ENCODE results near the gene SESTD1. TPM values are rescaled to one million over a fixed set of nuclear protein-coding genes. Genes with fewer than 3 reads are reported as not detected.

SESTD1 gene
- total and polyA plus RNA-seq, 9 of the 15 experiments (the other 6 are each of a cell fraction or from before 2014, with no cell fraction given), result 0.32 to 5.6 (median 2.1) TPM

DNA sequence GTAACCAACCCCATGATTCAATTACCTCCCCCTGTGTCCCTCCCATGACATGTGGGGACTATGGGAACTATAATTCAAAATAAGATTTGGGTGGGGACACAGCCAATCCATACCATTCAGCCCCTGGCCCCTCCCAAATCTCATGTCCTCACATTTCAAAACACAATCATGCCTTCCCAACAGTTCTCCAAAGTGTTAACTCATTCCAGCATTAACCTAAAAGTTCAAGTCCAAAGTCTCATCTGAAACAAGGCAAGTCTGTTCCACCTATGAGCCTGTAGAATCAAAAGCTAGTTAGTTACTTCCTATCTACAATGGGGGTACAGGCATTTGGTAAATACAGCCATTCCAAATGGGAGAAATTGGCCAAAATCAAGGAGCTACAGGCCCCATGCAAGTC, 182.7 kb downstream of the SESTD1 start:
- FAIRE-seq (no peak), ATAC-seq (no peak), DNase-seq (ENCODE audit: extremely low read depth in 1 of 4, low spot score in 3 of 4) (no peak)
- Histone ChIP-seq H3K4me2 (ENCODE audit: insufficient read depth, low read length) (no peak overlapping the region), H3K9me3 (replicated peaks; ENCODE audit: control insufficient read depth, insufficient read depth, low read depth, low read length) (no peaks in the 10 kb centered on the region), H3K27me3 (ENCODE audit: control insufficient read depth in 2 of 2, insufficient read depth in 2 of 2, low read length in 2 of 2) (no peaks in the 10 kb centered on the region), H3K9me1 (ENCODE audit: control insufficient read depth, insufficient read depth, low read length) (no peaks in the 10 kb centered on the region), H3K79me2 (ENCODE audit: control insufficient read depth, insufficient read depth, low read length) (no peaks in the 10 kb centered on the region), H3K9ac (ENCODE audit: insufficient read depth in 1 of 2, low read depth in 2 of 2, low read length in 2 of 2) (no peak overlapping the region), H3K27ac (ENCODE audit: extremely low read depth, low read depth, low read length) (no peak overlapping the region), H4K20me1 (replicated peaks; ENCODE audit: control insufficient read depth, insufficient read depth, low read length) (no peaks in the 10 kb centered on the region), H3K4me3 (no peak overlapping the region), H3K4me1 (replicated peaks in 1 of 2; ENCODE audit: control insufficient read depth in 2 of 2, insufficient read depth in 2 of 2, low read length in 2 of 2) (no peaks in the 10 kb centered on the region), H2AFZ (ENCODE audit: low read depth, low read length) (no peak overlapping the region), H3K36me3 (ENCODE audit: control insufficient read depth, insufficient read depth, low read length) (no peaks in the 10 kb centered on the region)
- in situ Hi-C loops (cut with MboI) (no loop called here), intact Hi-C loops (cut with micrococcal nuclease) (no loop called here)
- ChIA-PET CTCF (ENCODE audit: low intra/inter-chr PET ratio) (no interaction called here), POLR2A (no interaction called here)
- no TSS peak for BruUV-seq (replicated peaks)
- TF ChIP-seq L3MBTL2 (IDR thresholded peaks at IDR 0.05), result no peak
- TF ChIP-seq STAG1 (CRISPR knock-in tag; IDR thresholded peaks at IDR 0.05; ENCODE audit: borderline replicate concordance), result no peak
- TF ChIP-seq MECOM (CRISPR knock-in tag; IDR thresholded peaks at IDR 0.05), result no peak
- TF ChIP-seq TAF9B (IDR thresholded peaks at IDR 0.05; ENCODE audit: partially characterized antibody), result no peak
- no peak for TF ChIP-seq MTF1 (CRISPR knock-in tag; IDR thresholded peaks at IDR 0.05; ENCODE audit: borderline replicate concordance)
- TF ChIP-seq ZC3H4 (CRISPR knock-in tag; IDR thresholded peaks at IDR 0.05; ENCODE audit: borderline replicate concordance), result no peak
- TF ChIP-seq GTF2F1 (IDR thresholded peaks at IDR 0.05; ENCODE audit: low read depth, low read length), result no peak

DNA sequence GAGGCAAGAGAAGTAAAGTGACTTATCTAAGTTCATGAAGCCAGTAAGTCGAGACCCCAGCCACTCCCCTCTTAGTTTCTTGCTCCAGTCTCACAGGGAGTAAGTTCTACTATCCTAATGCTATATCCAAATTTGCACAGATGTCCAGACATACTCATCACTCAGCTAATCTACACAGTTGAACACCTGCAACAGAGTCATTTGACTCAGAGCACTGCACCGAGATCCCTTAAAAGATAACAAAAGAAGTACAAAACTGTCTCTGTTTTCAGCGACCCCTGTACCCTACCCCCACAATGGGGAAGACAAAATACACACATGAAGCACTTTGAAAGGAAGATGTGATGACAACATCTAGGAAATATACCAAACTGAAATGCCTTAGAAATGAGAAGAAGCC, 192.1 kb downstream of the SESTD1 start:
- CTCF ChIA-PET (ENCODE audit: low intra/inter-chr PET ratio), result no interaction called here
- FAIRE-seq (no peak), ATAC-seq (no peak), DNase-seq (ENCODE audit: extremely low read depth in 1 of 4, low spot score in 3 of 4) (no peak)
- intact Hi-C loops (cut with micrococcal nuclease), result no loop called here
- Histone ChIP-seq H3K9ac (ENCODE audit: insufficient read depth in 1 of 2, low read depth in 2 of 2, low read length in 2 of 2) (no peak overlapping the region), H3K27me3 (ENCODE audit: control insufficient read depth in 2 of 2, insufficient read depth in 2 of 2, low read length in 2 of 2) (no peaks in the 10 kb centered on the region), H3K79me2 (ENCODE audit: control insufficient read depth, insufficient read depth, low read length) (no peaks in the 10 kb centered on the region), H3K4me3 (no peak overlapping the region), H3K36me3 (ENCODE audit: control insufficient read depth, insufficient read depth, low read length) (no peaks in the 10 kb centered on the region), H3K27ac (ENCODE audit: extremely low read depth, low read depth, low read length) (no peak overlapping the region), H3K4me1 (replicated peaks in 1 of 2; ENCODE audit: control insufficient read depth in 2 of 2, insufficient read depth in 2 of 2, low read length in 2 of 2) (no peaks in the 10 kb centered on the region), H3K9me3 (replicated peaks; ENCODE audit: control insufficient read depth, insufficient read depth, low read depth, low read length) (0 out of 2 replicates have a peak, but pooled peaks cover 2% of the 10 kb centered on the region), H4K20me1 (replicated peaks; ENCODE audit: control insufficient read depth, insufficient read depth, low read length) (no peaks in the 10 kb centered on the region), H2AFZ (ENCODE audit: low read depth, low read length) (no peak overlapping the region), H3K4me2 (ENCODE audit: insufficient read depth, low read length) (no peak overlapping the region), H3K9me1 (ENCODE audit: control insufficient read depth, insufficient read depth, low read length) (no peaks in the 10 kb centered on the region)
- POLR2A ChIA-PET, result no interaction called here
- no TSS peak for BruUV-seq (replicated peaks)
- WGBS (ENCODE audit: insufficient coverage, low coverage, missing lambda C conversion rate), result 0% methylated on average over 3 of the region's 3 CpGs
- in situ Hi-C loops (cut with MboI), result no loop called here
- TF ChIP-seq RHOXF2B (CRISPR knock-in tag; conservative IDR thresholded peaks at IDR 0.05) (no peak), EZH2 (IDR thresholded peaks at IDR 0.05; ENCODE audit: borderline replicate concordance, low read depth, low read length) (no peak), BRF1 (IDR thresholded peaks at IDR 0.05; ENCODE audit: borderline replicate concordance, extremely low read depth, insufficient read length) (no peak)

Data from K562 (cell line).